Bone marrow (tissue), 2 donors: ENCODE results near the gene PASD1.
"Not testable (repeated sequence)": the region's sequence is repeated elsewhere in the genome, so short reads cannot be mapped to it uniquely, and the experiment has no call there.

Source experiments
- DNase-seq, 2 donors: peaks; one replicate each; lab custom pipeline; 2025; lab: John Stamatoyannopoulos, UW

The PASD1 gene, protein sequence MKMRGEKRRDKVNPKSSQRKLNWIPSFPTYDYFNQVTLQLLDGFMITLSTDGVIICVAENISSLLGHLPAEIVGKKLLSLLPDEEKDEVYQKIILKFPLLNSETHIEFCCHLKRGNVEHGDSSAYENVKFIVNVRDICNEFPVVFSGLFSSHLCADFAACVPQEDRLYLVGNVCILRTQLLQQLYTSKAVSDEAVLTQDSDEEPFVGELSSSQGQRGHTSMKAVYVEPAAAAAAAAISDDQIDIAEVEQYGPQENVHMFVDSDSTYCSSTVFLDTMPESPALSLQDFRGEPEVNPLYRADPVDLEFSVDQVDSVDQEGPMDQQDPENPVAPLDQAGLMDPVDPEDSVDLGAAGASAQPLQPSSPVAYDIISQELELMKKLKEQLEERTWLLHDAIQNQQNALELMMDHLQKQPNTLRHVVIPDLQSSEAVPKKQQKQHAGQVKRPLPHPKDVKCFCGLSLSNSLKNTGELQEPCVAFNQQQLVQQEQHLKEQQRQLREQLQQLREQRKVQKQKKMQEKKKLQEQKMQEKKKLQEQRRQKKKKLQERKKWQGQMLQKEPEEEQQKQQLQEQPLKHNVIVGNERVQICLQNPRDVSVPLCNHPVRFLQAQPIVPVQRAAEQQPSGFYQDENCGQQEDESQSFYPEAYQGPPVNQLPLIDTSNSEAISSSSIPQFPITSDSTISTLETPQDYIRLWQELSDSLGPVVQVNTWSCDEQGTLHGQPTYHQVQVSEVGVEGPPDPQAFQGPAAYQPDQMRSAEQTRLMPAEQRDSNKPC

DNA sequence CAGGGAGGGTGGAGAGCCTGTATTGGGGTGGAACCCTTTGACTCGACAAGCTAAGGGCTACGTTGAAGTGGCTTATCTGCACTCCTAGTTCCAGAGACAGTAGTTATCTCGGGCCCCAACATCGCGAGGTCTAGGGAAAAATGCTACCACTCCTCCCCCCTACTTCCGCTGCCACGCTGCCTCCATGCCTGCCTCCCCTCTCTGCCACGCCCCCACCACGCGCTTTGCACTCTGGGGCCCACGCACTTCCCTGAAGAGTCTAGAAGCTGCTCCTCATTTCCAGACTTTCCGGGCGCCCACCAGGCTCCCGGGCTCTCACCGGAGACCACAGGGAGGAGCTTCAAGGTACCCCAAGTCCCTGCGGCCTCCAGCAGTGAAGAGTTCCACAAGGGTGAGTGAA is at the start of gene PASD1:
PASD1 (plus strand) TSS at position 227 of the 400 bp plus-strand sequence. CDS start 37,879 bp downstream, outside the sequence.
- no peak for DNase-seq

DNA sequence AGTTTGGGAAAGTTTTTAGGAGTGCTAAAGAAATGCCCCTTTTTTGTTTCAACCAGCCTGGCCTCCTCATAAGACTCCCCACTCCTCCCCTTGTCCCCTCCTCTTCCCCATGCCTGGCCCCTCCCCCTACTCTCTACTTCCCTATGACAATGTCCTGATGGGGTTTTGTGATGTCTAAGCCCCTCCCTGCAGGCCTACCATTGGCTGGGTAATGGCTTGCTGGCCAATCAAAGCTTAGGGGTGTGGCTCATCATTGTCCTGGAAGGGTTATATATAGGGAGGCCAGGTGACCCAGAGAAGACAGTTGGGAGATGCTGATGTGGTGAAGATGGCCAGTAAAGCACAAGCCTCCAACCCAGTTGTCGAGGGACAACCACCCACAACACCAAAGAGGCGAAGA is 48.2 kb upstream of the PASD1 start:
- DNase-seq: no peak

DNA sequence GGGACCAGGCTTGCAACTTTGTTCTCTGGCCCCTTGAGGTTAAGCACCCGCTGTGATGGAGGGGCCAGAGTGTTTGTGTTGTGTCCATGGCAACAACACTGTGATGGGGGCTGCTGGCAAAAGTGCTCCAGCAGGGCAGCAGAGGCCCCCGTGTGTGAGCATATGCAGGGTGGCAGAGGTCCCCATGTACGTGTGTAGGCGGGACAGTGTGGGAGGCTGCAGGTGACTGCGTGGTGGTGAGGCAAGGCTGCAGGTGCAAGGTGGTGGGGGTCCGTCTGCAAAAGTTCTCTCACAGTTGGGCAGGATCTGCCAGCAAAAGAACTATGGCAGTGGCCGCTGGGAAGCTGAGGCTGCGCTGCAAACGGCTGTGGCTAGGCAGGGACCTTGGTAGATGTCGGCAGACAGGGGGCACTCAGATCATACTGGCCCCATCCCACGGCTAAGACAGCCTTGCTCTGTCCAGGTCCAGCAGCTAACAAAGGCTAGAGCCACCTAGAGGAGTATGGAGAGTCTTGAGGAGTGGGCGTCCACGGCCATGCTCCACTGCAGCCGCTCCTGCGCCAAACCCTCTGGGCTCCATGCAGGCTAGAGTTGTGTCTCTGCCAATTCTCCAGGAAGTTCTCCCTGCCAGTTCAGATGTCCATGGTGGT is 46.8 kb upstream of the PASD1 start:
- DNase-seq: no peak

DNA sequence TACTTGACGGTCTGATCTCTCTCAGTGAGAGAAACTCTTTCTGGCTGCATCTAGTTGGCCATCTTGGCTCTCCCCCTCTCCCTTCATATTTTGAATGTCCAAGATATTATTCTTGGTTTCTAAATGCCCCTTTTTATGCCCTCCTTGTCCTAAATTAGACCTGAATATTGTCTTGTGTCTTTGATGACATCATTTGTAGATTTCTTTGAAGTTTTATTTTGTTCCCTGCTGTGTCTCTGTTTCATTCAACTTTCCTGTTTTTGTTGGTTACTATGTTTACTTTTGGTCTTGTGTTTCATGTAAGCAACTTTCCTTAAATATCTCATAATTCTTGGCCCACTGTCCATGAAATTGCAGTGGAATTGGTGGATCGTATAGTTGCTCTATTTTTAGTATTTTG is 46.1 kb upstream of the PASD1 start:
- no peak for DNase-seq

DNA sequence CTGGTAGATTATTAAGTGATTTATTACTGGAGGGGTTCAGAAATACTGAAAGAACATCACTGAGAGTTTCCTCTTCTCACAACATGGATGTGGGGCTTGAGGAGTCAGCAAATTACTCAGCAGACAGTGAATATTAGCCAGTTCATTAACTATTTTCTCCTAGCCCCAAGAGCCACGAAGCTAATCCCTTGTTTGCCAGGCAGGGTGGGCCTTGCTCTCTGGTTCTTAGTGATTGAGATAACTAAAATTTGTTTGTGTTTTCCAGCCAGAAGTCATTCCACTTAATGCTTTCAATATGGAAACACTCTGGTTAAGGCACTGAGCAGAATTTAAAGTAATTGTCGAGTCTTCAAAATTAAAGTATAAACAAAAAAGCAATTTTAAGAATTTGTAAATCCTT is 40.1 kb upstream of the PASD1 start:
- no peak for DNase-seq

DNA sequence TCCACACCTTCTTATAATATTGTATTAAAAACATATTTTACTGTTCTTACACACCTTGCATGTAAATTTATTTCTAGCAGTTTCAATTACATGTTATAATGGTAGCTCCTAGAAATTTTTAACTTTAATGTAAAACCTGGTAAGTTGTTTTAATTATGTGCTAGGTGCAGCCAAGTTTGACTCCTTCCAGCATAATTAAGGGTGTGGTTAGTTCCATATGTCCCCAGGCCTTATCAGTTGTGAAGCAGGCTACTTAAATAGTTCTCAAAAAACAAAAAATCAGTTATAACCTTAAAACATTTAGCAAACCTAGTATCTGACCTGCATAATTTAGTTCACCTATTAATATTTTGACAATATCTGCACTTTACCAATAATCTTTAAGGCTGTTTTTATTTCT is 26.9 kb upstream of the PASD1 start:
- no peak for DNase-seq

DNA sequence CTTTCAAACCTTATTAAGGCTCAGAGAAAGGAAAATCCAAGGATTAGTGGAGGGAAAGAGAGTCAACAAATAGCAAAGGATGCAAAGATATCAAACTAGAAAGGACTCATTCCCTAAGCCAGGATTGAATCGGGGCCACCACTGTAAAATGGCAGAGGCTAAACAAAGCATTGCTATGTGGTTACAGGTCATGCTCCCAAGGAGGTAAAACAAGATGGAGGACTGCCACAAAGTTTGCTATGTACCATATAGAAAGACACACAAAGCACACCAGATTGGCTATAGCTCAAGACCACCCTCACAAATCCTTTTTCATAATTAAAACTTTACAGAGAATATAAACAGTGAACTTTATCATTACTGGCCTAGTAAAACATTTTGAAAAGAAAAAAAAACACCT is 25.9 kb upstream of the PASD1 start:
- DNase-seq: no peak

DNA sequence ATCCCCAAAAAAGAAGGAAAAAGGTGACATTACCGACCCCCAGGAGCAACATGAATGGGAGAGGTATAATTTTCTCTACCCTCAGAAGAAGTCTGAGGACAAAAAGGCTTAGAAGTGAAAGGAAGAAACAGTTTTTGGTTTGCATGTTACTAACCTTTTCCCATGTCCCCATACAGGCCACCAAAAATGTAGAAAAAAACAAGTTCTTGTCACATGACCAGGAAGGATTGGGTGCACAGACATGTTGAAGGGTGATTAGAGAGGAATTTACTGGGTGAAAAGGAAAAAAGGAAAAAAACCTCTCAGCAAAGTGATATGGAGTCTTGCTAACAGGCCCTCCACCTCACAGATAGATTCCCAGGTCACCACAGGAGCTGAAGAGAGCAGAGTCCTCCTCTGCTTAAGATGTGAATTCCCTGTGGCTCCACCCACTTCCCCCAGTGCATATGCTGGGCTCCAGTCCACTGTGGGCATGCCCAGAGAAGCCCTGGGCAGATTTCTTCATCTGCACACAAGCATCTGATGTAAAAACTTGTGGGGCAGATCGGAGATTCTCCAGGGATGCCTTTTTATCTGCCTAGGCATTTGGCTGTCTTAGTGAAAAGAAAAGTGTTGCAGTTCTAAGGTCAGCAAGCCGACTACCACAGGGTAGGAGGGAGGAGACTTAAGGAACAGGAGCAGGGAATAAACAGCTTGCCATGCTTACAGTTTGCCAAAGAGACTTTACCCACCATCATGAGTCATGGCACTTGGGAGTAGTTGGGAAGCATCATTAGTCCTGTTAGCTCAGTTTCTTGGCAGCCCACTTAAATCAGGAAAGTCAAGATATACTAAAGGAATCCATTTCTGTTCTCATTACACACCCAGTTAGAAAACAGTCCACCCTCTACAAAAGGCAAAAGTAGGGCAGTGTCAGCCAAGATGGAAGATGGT is 25.0 kb upstream of the PASD1 start:
- DNase-seq: no peak

DNA sequence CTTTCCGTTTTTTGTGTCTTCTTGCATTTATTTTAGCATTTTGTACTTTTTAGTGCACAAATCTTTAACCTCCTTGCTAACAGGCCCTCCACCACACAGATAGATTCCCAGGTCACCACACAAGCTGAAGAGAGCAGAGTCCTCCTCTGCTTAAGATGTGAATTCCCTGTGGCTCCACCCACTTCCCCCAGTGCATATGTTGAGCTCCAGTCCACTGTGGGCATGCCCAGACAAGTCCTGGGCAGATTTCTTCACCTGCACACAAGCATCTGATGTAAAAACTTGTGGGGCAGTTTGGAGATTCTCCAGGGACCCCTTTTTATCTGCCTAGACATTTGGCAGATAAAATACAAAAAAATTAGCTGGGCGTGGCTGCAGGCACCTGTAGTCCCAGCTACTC is 19.8 kb upstream of the PASD1 start:
- no peak for DNase-seq

DNA sequence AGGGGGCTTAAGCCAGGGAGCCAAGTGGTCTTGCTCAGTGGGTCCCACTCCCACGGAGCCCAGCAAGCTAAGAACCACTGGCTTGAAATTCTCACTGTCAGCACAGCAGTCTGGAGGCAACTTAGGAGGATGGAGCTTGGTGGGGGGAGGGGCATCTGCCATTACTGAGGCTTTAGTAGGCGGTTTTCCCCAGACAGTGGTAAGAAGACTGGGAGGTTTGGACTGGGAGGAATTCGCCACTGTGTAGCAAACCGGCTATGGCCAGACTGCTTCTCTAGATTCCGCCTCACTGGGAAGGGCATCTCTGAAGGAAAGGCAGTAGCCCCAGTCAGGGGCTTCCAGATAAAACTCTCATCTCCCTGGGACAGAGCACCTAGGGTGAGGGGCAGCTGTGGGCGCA is 17.2 kb upstream of the PASD1 start:
- DNase-seq: not testable (repeated sequence)

DNA sequence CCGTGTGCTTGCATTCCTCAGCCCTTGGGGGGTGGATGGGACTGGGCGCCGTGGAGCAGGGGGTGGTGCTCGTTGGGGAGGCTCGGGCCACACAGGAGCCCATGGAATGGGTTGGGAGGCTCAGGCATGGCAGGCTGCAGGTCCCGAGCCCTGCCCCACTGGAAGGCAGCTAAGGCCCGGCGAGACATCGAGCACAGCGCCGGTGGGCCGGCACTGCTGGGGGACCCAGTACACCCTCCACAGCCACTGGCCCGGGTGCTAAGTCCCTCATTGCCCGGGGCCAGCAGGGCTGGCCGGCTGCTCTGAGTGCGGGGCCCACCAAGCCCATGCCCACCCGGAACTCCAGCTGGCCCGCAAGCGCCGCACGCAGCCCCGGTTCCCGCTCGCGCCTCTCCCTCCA is 12.3 kb upstream of the PASD1 start:
- not testable (repeated sequence) for DNase-seq

DNA sequence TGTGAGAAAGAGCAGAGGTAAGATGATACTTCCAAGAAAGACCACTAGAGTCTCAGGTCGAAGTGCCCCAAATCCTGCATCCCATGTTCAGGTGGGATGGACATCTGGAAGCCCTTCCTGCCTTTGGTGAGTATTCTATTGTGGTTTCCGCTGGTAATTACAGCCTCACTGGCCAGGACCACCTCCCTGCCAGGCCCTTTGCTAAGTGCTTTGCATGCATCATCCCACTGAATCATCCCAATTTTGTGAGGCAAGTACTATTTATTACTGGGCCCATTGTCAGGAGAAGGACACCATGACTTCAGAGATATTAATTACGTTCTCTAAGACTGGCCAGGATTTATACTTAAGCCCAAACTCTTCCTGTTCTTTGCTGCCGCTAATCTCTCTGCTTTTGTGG is 10.7 kb upstream of the PASD1 start:
- no peak for DNase-seq

DNA sequence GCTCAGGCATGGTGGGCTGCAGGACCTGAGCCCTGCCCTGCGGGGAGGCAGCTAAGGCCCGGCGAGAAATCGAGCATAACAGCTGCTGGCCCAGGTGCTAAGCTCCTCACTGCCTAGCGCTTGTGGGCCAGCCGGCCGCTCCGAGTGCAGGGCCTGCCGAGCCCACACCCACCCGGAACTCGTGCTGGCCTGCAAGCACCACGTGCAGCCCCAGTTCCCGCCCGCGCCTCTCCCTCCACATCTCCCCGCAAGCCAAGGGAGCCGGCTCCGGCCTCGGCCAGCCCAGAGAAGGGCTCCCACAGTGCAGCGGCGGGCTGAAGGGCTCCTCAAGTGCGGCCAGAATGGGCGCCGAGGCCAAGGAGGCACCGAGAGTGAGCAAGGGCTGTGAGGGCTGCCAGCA is 8.2 kb upstream of the PASD1 start:
- DNase-seq: not testable (repeated sequence)

DNA sequence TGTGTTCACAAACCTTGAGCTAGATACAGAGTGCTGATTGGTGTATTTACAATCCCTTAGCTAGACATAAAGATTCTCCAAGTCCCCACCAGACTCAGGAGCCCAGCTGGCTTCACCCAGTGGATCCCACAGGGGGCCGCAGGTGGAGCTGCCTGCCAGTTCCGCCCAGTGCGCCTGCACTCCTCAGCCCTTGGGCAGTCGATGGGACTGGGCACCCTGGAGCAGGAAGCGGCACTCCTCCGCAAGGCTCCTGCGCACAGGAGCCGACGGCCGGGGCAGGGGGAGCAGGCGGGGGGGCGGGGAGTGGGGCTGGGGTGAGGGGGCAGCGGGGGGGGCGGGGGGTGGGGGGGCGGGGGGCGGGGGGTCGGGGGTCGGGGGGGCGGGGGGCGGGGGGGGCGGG is 990 bp upstream of the PASD1 start:
- DNase-seq: not testable (repeated sequence)

DNA sequence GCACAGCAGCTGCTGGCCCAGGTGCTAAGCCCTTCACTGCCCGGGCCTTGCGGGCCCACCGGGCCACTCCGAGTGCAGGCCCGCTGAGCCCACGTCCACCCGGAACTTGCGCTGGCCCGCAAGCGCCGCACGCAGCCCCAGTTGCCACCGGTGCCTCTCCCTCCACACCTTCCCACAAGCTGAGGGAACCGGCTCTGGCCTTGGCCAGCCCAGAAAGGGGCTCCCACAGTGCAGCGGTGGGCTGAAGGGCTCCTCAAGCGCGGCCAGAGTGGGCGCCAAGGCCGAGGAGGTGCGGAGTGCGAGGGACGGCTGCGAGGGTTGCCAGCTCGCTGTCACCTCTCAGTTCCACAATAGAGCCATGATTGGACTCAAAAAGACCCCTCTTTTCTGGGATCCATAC is 472 bp upstream of the PASD1 start:
- DNase-seq: not testable (repeated sequence)

DNA sequence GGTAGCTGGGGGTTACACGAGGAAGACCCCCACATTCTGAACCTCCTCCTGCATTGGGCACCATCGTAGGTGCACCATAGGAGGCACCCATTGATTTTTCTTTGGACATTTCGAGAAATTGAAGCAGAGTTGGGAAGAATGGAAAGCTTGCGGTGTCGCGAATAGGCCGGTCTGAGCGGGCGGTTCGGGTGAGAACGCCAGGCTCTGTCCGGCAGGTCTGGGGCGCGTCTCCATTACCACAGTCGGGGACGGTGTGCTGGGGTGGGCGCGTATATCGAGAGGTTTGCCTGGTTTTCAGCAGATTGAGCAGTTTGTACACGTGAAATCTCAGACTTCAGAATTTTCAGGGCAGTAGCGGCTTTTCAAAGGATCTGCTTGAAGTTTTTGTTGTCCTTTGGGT is 560 bp downstream of the PASD1 start:
- no peak for DNase-seq

DNA sequence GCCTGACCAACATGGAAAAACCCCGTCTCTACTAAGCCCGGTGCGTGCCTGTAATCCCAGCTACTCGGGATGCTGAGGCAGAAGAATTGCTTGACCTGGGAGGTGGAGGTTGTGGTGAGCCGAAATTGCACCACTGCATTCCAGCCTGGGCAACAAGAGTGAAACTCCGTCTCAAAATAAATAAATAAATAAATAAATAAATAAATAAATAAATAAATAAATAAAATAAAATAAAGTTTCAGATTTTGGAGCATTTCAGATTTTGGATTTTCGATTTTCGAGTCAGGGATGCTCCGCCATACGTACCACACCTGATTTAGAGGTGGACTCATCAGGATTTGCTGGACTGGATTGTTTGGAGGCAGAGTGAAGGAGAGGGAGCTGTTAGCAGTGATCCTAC is 3.4 kb downstream of the PASD1 start:
- not testable (repeated sequence) for DNase-seq

DNA sequence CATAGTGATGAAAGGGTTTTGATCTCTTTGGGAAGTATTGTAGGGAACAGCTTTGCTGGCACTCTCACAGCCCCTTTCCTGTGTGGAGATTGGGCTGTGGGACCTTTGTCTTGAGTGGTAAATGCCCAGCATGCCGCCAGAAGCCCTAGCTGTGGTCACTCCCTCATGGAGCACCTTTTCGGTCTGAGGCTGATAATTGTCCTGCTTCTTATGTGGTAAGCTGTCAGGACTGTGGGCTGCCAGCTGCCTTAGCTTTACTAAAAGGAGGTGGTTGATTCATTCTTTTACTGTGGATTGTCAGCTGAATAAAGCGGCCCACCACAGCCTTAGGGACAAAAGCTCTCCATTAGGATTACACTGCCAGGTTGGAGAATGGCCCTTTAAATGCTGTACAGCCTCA is 7.1 kb downstream of the PASD1 start:
- no peak for DNase-seq

DNA sequence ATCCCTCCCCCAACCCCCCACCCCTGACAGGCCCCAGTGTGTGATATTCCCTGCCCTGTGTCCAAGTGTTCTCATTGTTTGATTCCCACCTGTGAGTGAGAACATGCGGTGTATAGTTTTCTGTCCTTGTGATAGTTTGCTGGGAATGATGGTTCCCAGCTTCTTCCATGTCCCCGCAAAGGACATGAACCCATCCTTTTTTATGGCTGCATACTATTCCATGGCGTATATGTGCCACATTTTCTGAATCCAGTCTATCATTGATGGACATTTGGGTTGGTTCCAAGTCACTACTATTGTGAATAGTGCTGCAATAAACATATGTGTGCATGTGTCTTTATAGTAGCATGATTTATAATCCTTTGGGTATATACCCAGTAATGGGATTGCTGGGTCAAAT is 29.9 kb downstream of the PASD1 start:
- not testable (repeated sequence) for DNase-seq

DNA sequence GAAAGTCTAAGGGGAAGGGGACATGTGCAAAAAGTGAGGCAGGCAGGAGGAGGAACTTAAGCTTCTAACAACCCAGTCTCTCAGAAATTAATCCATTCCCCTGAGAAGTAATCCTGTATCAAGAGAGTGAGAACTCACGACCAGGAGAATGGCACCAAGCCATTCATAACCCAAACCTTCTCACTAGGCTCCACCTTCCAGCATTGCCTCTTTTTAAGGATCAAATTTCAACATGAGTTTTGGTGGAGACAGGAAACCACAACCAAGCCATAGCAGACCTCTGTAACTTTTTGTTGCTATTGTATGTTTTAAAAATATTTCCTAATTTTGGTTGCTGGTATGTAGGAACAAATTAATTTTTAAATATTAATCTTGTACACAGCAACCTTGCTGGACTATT is 32.8 kb downstream of the PASD1 start:
- no peak for DNase-seq

DNA sequence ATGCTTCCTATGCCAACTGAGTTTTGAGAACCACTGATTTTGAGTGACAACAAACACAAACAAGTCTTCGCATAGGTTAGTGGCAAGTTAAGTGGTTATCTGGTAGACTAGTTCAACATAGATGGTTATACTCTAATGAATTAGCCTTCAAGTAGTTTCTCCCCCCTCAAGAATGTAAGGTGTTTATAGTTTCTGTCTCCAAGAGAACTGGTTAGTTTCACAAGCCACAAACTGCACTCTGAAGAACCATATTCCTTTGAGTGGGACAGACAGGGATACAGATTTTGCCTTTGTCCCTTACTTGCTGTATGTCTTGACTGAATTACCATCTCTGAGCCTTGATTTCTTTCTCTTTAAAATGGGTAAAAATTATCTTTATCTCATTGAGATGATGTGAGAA is 41.5 kb downstream of the PASD1 start:
- DNase-seq: no peak

DNA sequence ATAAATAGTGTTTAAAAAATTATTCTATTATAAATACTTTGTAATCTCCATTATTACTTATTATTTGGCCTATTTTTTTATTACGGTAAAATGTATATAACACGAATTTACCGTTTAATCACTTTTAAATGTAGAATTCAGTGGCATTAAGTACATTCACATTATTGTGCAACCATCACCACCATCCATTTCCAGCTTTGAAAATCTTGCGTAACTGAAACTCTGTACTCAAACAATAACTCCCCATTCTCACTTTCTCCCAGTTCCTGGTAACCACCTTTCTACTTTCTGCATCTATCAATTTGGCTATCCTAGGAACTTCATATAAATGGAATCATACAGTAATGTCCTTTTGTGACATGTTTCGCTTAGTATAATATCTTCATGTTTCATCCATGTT is 45.7 kb downstream of the PASD1 start:
- no peak for DNase-seq
